Measurements from ENCODE around the gene HGS. TPM values are rescaled to one million over a fixed set of nuclear protein-coding genes. Genes with fewer than 3 reads are reported as not detected.

The HGS gene
- total RNA-seq, 1 donor from 2014 or later, result 142 TPM

DNA sequence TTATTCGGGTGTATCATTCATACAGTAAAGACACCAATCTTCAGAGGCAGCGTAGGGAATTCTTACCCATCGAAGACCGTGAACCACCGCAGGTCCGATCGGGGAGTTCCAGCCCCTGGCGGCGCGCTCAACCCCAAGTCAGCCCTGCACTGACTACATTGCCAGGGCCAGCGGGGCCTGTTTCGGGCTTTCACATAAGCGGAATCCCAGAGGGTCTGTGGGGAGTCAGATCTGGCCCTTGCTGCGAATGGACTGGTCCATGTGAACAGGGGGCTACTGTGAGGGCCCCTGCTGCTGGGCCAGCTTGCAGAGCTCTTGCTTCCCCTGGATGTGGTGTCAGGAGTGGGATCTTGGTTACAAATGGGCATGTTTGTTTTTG is 35.1 kb upstream of the HGS start:
- DNase-seq (ENCODE audit: low spot score), result no peak
- Mint-ChIP-seq H3K27ac (ENCODE audit: unreplicated experiment) (no peak overlapping the region), H3K36me3 (ENCODE audit: low read depth, unreplicated experiment) (peaks cover 3% of the 10 kb centered on the region), H3K9me3 (ENCODE audit: unreplicated experiment) (no peaks in the 10 kb centered on the region), H3K4me3 (ENCODE audit: unreplicated experiment) (no peak overlapping the region), H3K27me3 (ENCODE audit: unreplicated experiment) (peaks cover 33% of the 10 kb centered on the region), H3K4me1 (ENCODE audit: unreplicated experiment) (peaks cover 2% of the 10 kb centered on the region)
- no peak for TF ChIP-seq CTCF (IDR thresholded peaks at IDR 0.05; ENCODE audit: unreplicated experiment)

GRCh38 chr17:81650951-81651350 is 32.9 kb upstream of the HGS start:
- Mint-ChIP-seq H3K27ac (ENCODE audit: unreplicated experiment) (no peak overlapping the region), H3K27me3 (ENCODE audit: unreplicated experiment) (peaks cover 26% of the 10 kb centered on the region), H3K4me1 (ENCODE audit: unreplicated experiment) (peaks cover 2% of the 10 kb centered on the region), H3K4me3 (ENCODE audit: unreplicated experiment) (no peak overlapping the region), H3K9me3 (ENCODE audit: unreplicated experiment) (no peaks in the 10 kb centered on the region), H3K36me3 (ENCODE audit: low read depth, unreplicated experiment) (no peaks in the 10 kb centered on the region)
- DNase-seq (ENCODE audit: low spot score), result no peak
- no peak for TF ChIP-seq CTCF (IDR thresholded peaks at IDR 0.05; ENCODE audit: unreplicated experiment)

DNA sequence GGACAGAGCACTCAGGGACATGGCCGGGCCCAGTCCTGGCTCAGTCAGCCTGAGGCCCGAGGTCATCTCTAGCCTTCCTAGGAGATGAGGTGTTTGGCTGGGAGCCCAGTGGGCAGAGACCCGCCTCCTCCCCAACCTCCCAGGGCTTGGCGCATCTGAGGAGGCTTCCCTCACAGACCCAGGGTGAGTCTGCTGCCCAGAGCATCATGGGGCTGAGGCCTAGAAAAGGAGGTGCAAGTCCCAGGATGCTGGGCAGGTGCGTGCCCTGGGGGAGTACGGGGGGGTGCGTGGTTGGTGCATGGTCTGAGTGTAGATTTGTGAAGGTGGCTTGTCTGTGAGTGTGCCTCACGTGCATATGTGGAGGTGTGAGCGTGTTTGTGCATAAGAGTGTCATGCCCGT is 32.1 kb upstream of the HGS start:
- DNase-seq (ENCODE audit: low spot score), result no peak
- H3K27me3 Mint-ChIP-seq (ENCODE audit: unreplicated experiment), result peaks cover 23% of the 10 kb centered on the region
- H3K9me3 Mint-ChIP-seq (ENCODE audit: unreplicated experiment), result no peaks in the 10 kb centered on the region
- no peak overlapping the region for H3K27ac Mint-ChIP-seq (ENCODE audit: unreplicated experiment)
- peak overlapping the region; percentile 31 for H3K4me3 Mint-ChIP-seq (ENCODE audit: unreplicated experiment)
- no peaks in the 10 kb centered on the region for H3K36me3 Mint-ChIP-seq (ENCODE audit: low read depth, unreplicated experiment)
- no peak for TF ChIP-seq CTCF (IDR thresholded peaks at IDR 0.05; ENCODE audit: unreplicated experiment)
- peaks cover 2% of the 10 kb centered on the region for H3K4me1 Mint-ChIP-seq (ENCODE audit: unreplicated experiment)

DNA sequence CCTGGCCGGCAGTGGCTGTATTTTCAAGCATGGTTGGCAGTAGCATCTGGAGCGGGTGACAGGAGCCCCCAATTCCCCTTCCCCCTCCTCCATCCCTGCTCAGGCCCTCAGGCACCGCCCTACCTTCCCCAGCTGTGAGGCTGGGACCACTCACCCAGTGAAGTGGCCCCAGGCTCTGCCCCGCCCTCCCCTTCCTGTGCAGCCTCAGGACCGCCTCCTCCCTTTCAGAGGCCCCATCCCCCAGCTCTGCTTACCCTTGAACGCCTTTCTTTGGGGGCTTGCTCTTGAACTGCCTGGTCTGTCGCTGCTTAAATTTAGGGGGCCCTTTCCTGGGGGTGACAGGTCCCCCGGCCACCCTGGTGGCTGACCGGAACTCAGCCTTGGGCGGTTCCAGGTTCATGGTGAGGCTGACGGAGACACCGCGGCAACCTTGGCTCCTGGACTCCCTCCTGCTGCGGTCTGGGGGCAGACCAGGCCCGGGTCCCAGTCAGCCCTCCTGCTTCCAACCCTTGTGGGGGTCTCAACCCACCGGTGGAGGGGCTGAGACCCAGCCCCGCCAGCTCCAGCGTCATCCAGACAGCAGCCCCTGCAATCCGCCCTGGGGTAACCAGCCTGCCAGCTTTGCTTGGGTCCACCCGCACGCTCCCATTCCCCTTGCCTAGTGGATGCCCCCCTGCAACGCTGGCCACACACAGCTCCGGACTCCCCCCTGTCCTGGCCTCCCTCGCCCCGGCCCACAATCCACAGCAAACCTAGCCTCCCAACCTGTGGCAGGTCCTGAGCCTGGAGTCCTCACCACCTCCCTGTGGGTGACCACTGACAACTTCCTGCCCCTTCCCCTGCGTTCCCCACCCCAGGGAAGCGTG is 30.7 kb upstream of the HGS start:
- no peak for TF ChIP-seq CTCF (IDR thresholded peaks at IDR 0.05; ENCODE audit: unreplicated experiment)
- Mint-ChIP-seq H3K4me1 (ENCODE audit: unreplicated experiment) (peaks cover 10% of the 10 kb centered on the region), H3K27ac (ENCODE audit: unreplicated experiment) (no peak overlapping the region), H3K27me3 (ENCODE audit: unreplicated experiment) (peaks cover 15% of the 10 kb centered on the region), H3K36me3 (ENCODE audit: low read depth, unreplicated experiment) (no peaks in the 10 kb centered on the region), H3K9me3 (ENCODE audit: unreplicated experiment) (no peaks in the 10 kb centered on the region), H3K4me3 (ENCODE audit: unreplicated experiment) (no peak overlapping the region)
- DNase-seq (ENCODE audit: low spot score), result no peak

GRCh38 chr17:81655378-81656117 is 28.3 kb upstream of the HGS start:
- Mint-ChIP-seq H3K4me3 (ENCODE audit: unreplicated experiment) (no peak overlapping the region), H3K4me1 (ENCODE audit: unreplicated experiment) (peaks cover 10% of the 10 kb centered on the region), H3K36me3 (ENCODE audit: low read depth, unreplicated experiment) (no peaks in the 10 kb centered on the region), H3K27me3 (ENCODE audit: unreplicated experiment) (peaks cover 12% of the 10 kb centered on the region), H3K9me3 (ENCODE audit: unreplicated experiment) (no peaks in the 10 kb centered on the region), H3K27ac (ENCODE audit: unreplicated experiment) (no peak overlapping the region)
- DNase-seq (ENCODE audit: low spot score), result no peak
- TF ChIP-seq CTCF (IDR thresholded peaks at IDR 0.05; ENCODE audit: unreplicated experiment), result no peak
